Measurements from ENCODE around the gene E2F4. TPM values are rescaled to one million over a fixed set of nuclear protein-coding genes. Genes with fewer than 3 reads are reported as not detected.

E2F4 gene
- total and polyA plus RNA-seq, 2 of the 8 experiments (the other 6 are each of a cell fraction or from before 2014, with no cell fraction given) = 79.9 to 157 TPM

DNA sequence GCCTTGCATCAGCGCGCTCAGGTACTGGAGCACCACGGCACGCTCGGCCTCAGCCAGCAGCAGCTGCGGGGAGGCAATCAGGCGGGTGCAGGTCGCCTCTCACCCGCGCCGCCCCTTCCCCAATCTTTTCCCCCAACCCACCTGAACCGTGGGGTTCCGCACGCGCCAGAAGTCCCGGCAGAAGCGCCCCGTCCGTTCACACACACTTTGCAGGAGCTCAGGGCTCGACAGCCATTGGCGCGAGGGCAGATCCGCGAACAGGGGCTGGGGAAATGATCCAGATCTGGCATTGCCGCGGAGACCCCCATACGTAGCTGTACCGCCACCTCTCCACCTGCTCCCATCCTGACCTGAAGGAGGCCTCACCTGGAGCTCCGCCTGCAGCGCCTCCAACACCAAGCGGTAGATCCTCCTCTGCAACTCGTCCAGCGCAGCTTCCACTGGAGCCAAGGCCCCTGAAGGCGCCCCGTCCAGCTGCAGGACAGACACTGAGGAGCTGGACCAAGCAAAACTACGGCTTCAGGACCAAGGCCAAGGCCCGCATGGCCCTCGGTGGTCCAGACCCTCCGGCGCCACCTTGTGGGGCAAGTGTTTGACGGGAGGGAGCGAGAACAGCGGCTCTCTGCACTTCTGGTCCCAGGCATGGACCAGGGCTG is 6.8 kb upstream of the E2F4 start (continued):
- peak; percentile 64 for TF ChIP-seq EZH2 (IDR thresholded peaks at IDR 0.05; ENCODE audit: low read depth, low read length, severe bottlenecking)
- TF ChIP-seq, protein P1, sequence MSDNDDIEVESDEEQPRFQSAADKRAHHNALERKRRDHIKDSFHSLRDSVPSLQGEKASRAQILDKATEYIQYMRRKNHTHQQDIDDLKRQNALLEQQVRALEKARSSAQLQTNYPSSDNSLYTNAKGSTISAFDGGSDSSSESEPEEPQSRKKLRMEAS (IDR thresholded peaks at IDR 0.05) = peak; percentile 95
- TF ChIP-seq CHD2 (IDR thresholded peaks at IDR 0.05; ENCODE audit: low read length) = peak; percentile 67; the same call in 1 of the 2 replicates
- TF ChIP-seq KDM5A (IDR thresholded peaks at IDR 0.05; ENCODE audit: low read length) = no peak
- no peak; the same call in 1 of the 2 replicates for TF ChIP-seq SRF (IDR thresholded peaks at IDR 0.05; ENCODE audit: low read depth, low read length)
- TF ChIP-seq CBX8 (IDR thresholded peaks at IDR 0.05; ENCODE audit: borderline replicate concordance, low read depth, low read length) = no peak
- 0 out of 2 replicates have a peak, but pooled peaks have one; percentile 48 for TF ChIP-seq SP1 (IDR thresholded peaks at IDR 0.05; ENCODE audit: low read depth, low read length)
- no peak for TF ChIP-seq BRCA1 (IDR thresholded peaks at IDR 0.05; ENCODE audit: low read depth, low read length)
- peak; percentile 61; the same call in 1 of the 2 replicates for TF ChIP-seq TBP (IDR thresholded peaks at IDR 0.05; ENCODE audit: low read depth, low read length)
- TF ChIP-seq ASH2L (IDR thresholded peaks at IDR 0.05; ENCODE audit: low read length) = no peak
- TF ChIP-seq, protein P2, sequence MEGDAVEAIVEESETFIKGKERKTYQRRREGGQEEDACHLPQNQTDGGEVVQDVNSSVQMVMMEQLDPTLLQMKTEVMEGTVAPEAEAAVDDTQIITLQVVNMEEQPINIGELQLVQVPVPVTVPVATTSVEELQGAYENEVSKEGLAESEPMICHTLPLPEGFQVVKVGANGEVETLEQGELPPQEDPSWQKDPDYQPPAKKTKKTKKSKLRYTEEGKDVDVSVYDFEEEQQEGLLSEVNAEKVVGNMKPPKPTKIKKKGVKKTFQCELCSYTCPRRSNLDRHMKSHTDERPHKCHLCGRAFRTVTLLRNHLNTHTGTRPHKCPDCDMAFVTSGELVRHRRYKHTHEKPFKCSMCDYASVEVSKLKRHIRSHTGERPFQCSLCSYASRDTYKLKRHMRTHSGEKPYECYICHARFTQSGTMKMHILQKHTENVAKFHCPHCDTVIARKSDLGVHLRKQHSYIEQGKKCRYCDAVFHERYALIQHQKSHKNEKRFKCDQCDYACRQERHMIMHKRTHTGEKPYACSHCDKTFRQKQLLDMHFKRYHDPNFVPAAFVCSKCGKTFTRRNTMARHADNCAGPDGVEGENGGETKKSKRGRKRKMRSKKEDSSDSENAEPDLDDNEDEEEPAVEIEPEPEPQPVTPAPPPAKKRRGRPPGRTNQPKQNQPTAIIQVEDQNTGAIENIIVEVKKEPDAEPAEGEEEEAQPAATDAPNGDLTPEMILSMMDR (IDR thresholded peaks at IDR 0.05; ENCODE audit: control extremely low read depth in 1 of 3, insufficient read depth in 1 of 3, low read depth in 1 of 3, low read length in 3 of 3) = peak in 2 of 3 experiments; percentile 95 to 96; a peak in 3 of 4 replicates
- TF ChIP-seq JUND (IDR thresholded peaks at IDR 0.05; ENCODE audit: low read length) = no peak
- TF ChIP-seq, protein P3, sequence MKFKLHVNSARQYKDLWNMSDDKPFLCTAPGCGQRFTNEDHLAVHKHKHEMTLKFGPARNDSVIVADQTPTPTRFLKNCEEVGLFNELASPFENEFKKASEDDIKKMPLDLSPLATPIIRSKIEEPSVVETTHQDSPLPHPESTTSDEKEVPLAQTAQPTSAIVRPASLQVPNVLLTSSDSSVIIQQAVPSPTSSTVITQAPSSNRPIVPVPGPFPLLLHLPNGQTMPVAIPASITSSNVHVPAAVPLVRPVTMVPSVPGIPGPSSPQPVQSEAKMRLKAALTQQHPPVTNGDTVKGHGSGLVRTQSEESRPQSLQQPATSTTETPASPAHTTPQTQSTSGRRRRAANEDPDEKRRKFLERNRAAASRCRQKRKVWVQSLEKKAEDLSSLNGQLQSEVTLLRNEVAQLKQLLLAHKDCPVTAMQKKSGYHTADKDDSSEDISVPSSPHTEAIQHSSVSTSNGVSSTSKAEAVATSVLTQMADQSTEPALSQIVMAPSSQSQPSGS (IDR thresholded peaks at IDR 0.05; ENCODE audit: low read length) = no peak; the same call in 1 of the 2 replicates
- TF ChIP-seq CREB1 (IDR thresholded peaks at IDR 0.05) = peak; percentile 60; the same call in 1 of the 2 replicates
- TF ChIP-seq JUN (IDR thresholded peaks at IDR 0.05; ENCODE audit: low read depth, low read length) = no peak
- peak; percentile 27 for TF ChIP-seq NANOG (IDR thresholded peaks at IDR 0.05; ENCODE audit: insufficient read depth, low read depth, low read length, poor library complexity, severe bottlenecking)
- peak; percentile 69 for TF ChIP-seq EGR1 (IDR thresholded peaks at IDR 0.05; ENCODE audit: borderline replicate concordance, low read depth, low read length)
- peak; percentile 74; the same call in 1 of the 2 replicates for TF ChIP-seq SP4 (IDR thresholded peaks at IDR 0.05; ENCODE audit: low read length)
